ENCODE measurements around the gene AK9. TPM values are rescaled to one million over a fixed set of nuclear protein-coding genes. Genes with fewer than 3 reads are reported as not detected.
"Not testable (repeated sequence)": the region's sequence is repeated elsewhere in the genome, so short reads cannot be mapped to it uniquely, and the experiment has no call there.

The AK9 gene
- total RNA-seq, 5 donors from 2014 or later (not counting 1 experiment from before 2014, with no cell fraction given), result 7.9 to 12.6 (median 10.2) TPM

DNA sequence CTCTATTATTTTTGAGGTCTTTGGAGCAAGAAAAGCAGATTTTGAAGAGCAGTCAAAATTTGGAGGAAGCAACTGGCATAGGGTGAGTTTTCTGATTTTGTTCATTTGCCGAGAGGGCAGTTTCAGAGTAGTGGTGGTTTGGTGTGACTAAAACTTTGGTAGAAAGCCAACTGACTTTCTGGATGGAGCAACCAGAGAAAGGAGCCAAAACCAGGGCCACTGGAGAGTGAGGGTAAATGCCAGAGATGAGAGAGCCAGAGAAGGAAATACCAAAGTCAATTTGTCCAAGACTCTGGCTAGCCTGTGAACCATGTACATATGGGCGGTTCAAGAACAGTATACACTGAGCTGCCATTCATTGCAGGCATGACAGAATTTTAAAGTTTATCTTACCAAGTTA is 167.5 kb downstream of the AK9 start:
- Mint-ChIP-seq H3K27me3 (no peaks in the 10 kb centered on the region), H3K4me1 (no peaks in the 10 kb centered on the region), H3K27ac (no peak overlapping the region), H3K36me3 (peaks cover 6% of the 10 kb centered on the region), H3K4me3 (no peak overlapping the region), H3K9me3 (peaks cover 0 to 7% (median 0%) of the 10 kb centered on the region in 3 donors)
- ChIA-PET POLR2A (no interaction called here), CTCF (no interaction called here)
- H3K27ac ChIP-seq (ENCODE audit: low read length), result no peak overlapping the region
- ATAC-seq (replicated peaks in 1 of 4), result no peak
- no peaks in the 10 kb centered on the region for H3K9me3 ChIP-seq
- H3K36me3 ChIP-seq (ENCODE audit: control insufficient read depth in 2 of 2, extremely low read depth in 1 of 2, insufficient read depth in 1 of 2, low read length in 1 of 2), result no peaks in the 10 kb centered on the region
- WGBS (ENCODE audit: insufficient coverage), result 90% methylated on average over 1 of the region's 2 CpGs
- DNase-seq, result no peak
- H3K4me3 ChIP-seq (ENCODE audit: control insufficient read depth in 1 of 2, extremely low read depth in 1 of 2, low read length in 1 of 2), result no peak overlapping the region
- H3K4me1 ChIP-seq (ENCODE audit: control insufficient read depth in 1 of 2, extremely low read depth in 1 of 2, insufficient read depth in 2 of 2, low read length in 2 of 2), result no peaks in the 10 kb centered on the region
- no peaks in the 10 kb centered on the region for H3K27me3 ChIP-seq (replicated peaks in 1 of 2; ENCODE audit: control insufficient read depth in 2 of 2, extremely low read depth in 1 of 2, insufficient read depth in 2 of 2, low read length in 1 of 2)

DNA sequence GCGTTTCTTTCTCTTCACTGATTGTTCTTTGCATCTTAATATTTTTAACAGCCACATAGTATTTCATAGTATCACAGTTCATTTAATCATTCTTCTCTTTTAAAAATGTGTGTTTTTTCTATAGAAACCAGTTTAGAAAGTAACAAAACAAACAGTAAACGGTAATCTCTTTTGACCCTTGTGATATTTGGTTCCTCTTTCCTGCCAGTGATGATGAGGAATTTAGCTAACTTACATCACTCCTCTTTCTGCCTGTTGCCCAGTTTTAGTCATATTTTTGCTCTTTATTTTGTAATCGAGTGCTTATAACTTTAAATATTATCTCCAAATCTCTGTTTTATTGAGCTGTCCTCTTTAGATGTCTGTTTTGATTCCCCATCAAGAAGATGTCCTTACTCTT is 169.9 kb downstream of the AK9 start:
- no CpG with 5 or more reads among the region's 3 CpGs for WGBS (ENCODE audit: insufficient coverage)
- Histone ChIP-seq H3K27ac (ENCODE audit: low read length) (no peak overlapping the region), H3K9me3 (no peaks in the 10 kb centered on the region), H3K36me3 (ENCODE audit: control insufficient read depth in 2 of 2, extremely low read depth in 1 of 2, insufficient read depth in 1 of 2, low read length in 1 of 2) (no peaks in the 10 kb centered on the region), H3K4me3 (ENCODE audit: control insufficient read depth in 1 of 2, extremely low read depth in 1 of 2, low read length in 1 of 2) (no peak overlapping the region), H3K27me3 (replicated peaks in 1 of 2; ENCODE audit: control insufficient read depth in 2 of 2, extremely low read depth in 1 of 2, insufficient read depth in 2 of 2, low read length in 1 of 2) (no peaks in the 10 kb centered on the region), H3K4me1 (ENCODE audit: control insufficient read depth in 1 of 2, extremely low read depth in 1 of 2, insufficient read depth in 2 of 2, low read length in 2 of 2) (peaks cover 4 to 11% of the 10 kb centered on the region in 2 experiments)
- no peaks in the 10 kb centered on the region for H3K27me3 Mint-ChIP-seq
- peaks cover 12 to 14% (median 13%) of the 10 kb centered on the region in 3 donors for H3K4me1 Mint-ChIP-seq
- DNase-seq, result no peak
- POLR2A ChIA-PET, result interaction anchor here in 1 of 2 donors (0.6 kb wide), 1 partner anchor 1697 kb away, joined by 3 read pairs; the partner anchor contains the start of gene SCML4
- peaks cover 0 to 7% (median 0%) of the 10 kb centered on the region in 3 donors for H3K9me3 Mint-ChIP-seq
- no peak for ATAC-seq (replicated peaks in 1 of 4)
- no peak overlapping the region for H3K27ac Mint-ChIP-seq
- H3K4me3 Mint-ChIP-seq, result no peak overlapping the region
- peaks cover 6% of the 10 kb centered on the region for H3K36me3 Mint-ChIP-seq
- CTCF ChIA-PET, result no interaction called here

DNA sequence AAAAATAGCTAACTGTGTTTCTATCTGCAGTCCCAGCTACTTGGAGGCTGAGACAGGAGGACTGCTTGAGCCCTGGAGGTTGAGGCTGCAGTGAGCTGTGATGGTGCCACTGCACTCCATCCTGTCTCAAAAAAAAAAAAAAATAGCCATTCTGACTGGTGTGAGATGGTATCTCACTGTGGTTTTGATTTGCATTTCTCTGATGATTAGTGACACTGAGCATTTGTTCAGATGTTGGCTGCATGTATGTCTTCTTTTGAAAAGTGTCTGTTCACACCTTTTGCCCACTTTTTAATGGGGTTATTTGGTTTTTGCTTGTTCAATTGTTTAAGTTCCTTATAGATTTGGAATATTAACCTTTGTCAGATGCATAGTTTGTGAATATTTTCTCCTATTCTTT is 171.4 kb downstream of the AK9 start:
- H3K36me3 ChIP-seq (ENCODE audit: control insufficient read depth in 2 of 2, extremely low read depth in 1 of 2, insufficient read depth in 1 of 2, low read length in 1 of 2); H3K4me3 ChIP-seq (ENCODE audit: control insufficient read depth in 1 of 2, extremely low read depth in 1 of 2, low read length in 1 of 2); H3K36me3 Mint-ChIP-seq; DNase-seq; H3K27me3 Mint-ChIP-seq; ATAC-seq (replicated peaks in 1 of 4); H3K4me3 Mint-ChIP-seq; H3K27me3 ChIP-seq (replicated peaks in 1 of 2; ENCODE audit: control insufficient read depth in 2 of 2, extremely low read depth in 1 of 2, insufficient read depth in 2 of 2, low read length in 1 of 2); H3K9me3 Mint-ChIP-seq; POLR2A ChIA-PET; H3K27ac Mint-ChIP-seq; H3K27ac ChIP-seq (ENCODE audit: low read length); H3K9me3 ChIP-seq: not testable (repeated sequence)
- CTCF ChIA-PET, result interaction anchor here (0.6 kb wide), 2 partner anchors 520 to 1430 kb away, joined by 3 to 6 read pairs; no protein-coding TSS in a partner anchor
- peaks cover 26 to 28% (median 27%) of the 10 kb centered on the region in 3 donors for H3K4me1 Mint-ChIP-seq
- H3K4me1 ChIP-seq (ENCODE audit: control insufficient read depth in 1 of 2, extremely low read depth in 1 of 2, insufficient read depth in 2 of 2, low read length in 2 of 2), result peaks cover 6 to 18% of the 10 kb centered on the region in 2 experiments

DNA sequence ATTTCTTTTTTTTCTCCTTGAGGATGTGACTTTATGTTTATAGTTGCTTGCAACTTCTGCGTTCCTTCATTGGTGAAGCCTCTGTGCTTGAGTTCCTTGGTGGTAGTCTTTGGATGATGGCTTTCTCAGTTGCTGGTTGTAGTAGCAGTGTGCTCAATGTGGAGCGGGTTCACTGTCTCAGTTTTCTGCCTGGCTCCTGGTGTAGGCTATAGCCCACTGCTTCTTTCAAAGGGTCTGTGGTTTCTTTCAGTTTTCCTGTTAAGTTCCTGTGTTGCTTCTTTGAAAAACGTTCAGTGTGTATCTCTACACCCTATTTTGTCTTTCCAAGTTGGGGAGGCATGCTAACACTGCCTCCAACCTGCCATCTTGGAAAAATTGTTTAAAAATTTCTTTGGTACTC is 174.1 kb downstream of the AK9 start:
- Histone ChIP-seq H3K27ac (ENCODE audit: low read length) (no peak overlapping the region), H3K4me1 (ENCODE audit: control insufficient read depth in 1 of 2, extremely low read depth in 1 of 2, insufficient read depth in 2 of 2, low read length in 2 of 2) (peaks cover 6 to 18% of the 10 kb centered on the region in 2 experiments), H3K36me3 (ENCODE audit: control insufficient read depth in 2 of 2, extremely low read depth in 1 of 2, insufficient read depth in 1 of 2, low read length in 1 of 2) (no peaks in the 10 kb centered on the region), H3K4me3 (ENCODE audit: control insufficient read depth in 1 of 2, extremely low read depth in 1 of 2, low read length in 1 of 2) (no peak overlapping the region), H3K9me3 (no peaks in the 10 kb centered on the region), H3K27me3 (replicated peaks in 1 of 2; ENCODE audit: control insufficient read depth in 2 of 2, extremely low read depth in 1 of 2, insufficient read depth in 2 of 2, low read length in 1 of 2) (no peaks in the 10 kb centered on the region)
- Mint-ChIP-seq H3K9me3 (no peaks in the 10 kb centered on the region), H3K27ac (peak overlapping the region; percentile 31 to 50), H3K4me3 (peak overlapping the region; percentile 6 to 77 (median 72)), H3K4me1 (peaks cover 27 to 28% (median 28%) of the 10 kb centered on the region in 3 donors), H3K27me3 (no peaks in the 10 kb centered on the region), H3K36me3 (no peaks in the 10 kb centered on the region)
- DNase-seq (peak in 1 of 35 experiments; percentile 15), ATAC-seq (replicated peaks in 1 of 4) (peak in 1 of 4 experiments; percentile 71)
- WGBS (ENCODE audit: insufficient coverage), result no CpG with 5 or more reads among the region's 3 CpGs
- ChIA-PET CTCF (no interaction called here), POLR2A (no interaction called here)

DNA sequence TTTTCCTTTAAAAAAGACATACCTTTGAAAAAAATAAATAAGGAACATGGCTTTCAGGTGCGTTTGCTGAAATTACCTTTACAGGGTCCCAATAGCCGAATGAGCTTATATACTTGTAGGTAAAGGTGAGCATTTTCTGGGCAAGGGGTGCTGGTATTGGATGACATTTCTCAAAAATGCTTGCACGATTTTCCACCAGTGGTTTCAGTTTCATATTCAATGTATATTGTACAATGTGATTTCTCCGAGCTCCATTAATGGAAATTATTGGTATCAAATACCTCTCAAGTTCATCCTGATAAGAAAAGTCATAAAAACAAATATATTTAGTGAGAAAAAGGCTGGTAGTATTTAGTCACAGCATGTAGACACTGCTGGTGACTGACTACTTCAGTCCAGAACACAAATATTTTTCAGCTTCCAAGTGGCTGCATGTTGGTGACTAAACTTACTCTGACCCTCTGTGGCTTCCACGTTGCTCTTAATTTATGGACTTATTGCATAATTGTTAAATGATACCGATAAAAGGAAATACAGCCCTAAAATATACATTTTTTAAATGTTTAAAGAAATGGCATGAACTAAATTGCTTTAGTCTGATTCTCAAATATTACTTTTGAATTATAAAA is 175.1 kb downstream of the AK9 start:
- Histone ChIP-seq H3K9me3 (no peaks in the 10 kb centered on the region), H3K4me3 (ENCODE audit: control insufficient read depth in 1 of 2, extremely low read depth in 1 of 2, low read length in 1 of 2) (peak overlapping the region in 1 of 2 donors; percentile 43), H3K27ac (ENCODE audit: low read length) (peak overlapping the region; percentile 27), H3K27me3 (replicated peaks in 1 of 2; ENCODE audit: control insufficient read depth in 2 of 2, extremely low read depth in 1 of 2, insufficient read depth in 2 of 2, low read length in 1 of 2) (no peaks in the 10 kb centered on the region), H3K4me1 (ENCODE audit: control insufficient read depth in 1 of 2, extremely low read depth in 1 of 2, insufficient read depth in 2 of 2, low read length in 2 of 2) (peaks cover 6 to 18% of the 10 kb centered on the region in 2 experiments), H3K36me3 (ENCODE audit: control insufficient read depth in 2 of 2, extremely low read depth in 1 of 2, insufficient read depth in 1 of 2, low read length in 1 of 2) (no peaks in the 10 kb centered on the region)
- peak in 1 of 35 experiments; percentile 31 for DNase-seq
- no peaks in the 10 kb centered on the region for H3K9me3 Mint-ChIP-seq
- WGBS (ENCODE audit: insufficient coverage), result 37% methylated on average over 2 of the region's 6 CpGs
- no peaks in the 10 kb centered on the region for H3K36me3 Mint-ChIP-seq
- POLR2A ChIA-PET, result interaction anchor here in 1 of 2 donors (0.5 kb wide), 1 partner anchor 24 kb away, joined by 3 read pairs; no protein-coding TSS in a partner anchor
- H3K4me3 Mint-ChIP-seq, result peak overlapping the region; percentile 72 to 77 (median 75)
- CTCF ChIA-PET, result interaction anchor here (0.7 to 1.3 kb wide), 5 partner anchors 13 to 875 kb away, joined by 3 to 6 read pairs (median 4); no protein-coding TSS in a partner anchor
- ATAC-seq (replicated peaks in 1 of 4), result no peak
- H3K27ac Mint-ChIP-seq, result peak overlapping the region in 1 of 2 donors; percentile 53
- peaks cover 27 to 28% (median 28%) of the 10 kb centered on the region in 3 donors for H3K4me1 Mint-ChIP-seq
- H3K27me3 Mint-ChIP-seq, result no peaks in the 10 kb centered on the region

DNA sequence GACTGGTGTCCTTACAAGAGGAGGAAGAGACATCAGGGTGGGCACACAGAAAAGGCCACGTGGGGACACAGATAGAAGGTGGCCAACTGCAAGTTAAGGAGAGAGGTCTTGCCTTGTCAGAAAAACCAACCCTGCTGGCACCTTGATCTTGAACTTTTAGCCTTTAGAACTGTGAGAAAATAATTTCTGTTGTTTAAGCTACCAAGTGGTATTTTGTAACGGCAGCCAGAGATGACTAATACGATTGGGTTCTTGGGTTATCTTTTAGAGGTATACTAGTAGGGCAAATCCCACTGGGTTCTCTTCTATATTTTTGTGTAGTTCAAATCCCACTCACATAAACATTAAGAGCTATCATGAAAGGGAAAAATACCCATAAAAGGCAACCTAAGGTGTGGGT is 176.1 kb downstream of the AK9 start:
- Histone ChIP-seq H3K27me3 (replicated peaks in 1 of 2; ENCODE audit: control insufficient read depth in 2 of 2, extremely low read depth in 1 of 2, insufficient read depth in 2 of 2, low read length in 1 of 2) (no peaks in the 10 kb centered on the region), H3K36me3 (ENCODE audit: control insufficient read depth in 2 of 2, extremely low read depth in 1 of 2, insufficient read depth in 1 of 2, low read length in 1 of 2) (no peaks in the 10 kb centered on the region), H3K4me3 (ENCODE audit: control insufficient read depth in 1 of 2, extremely low read depth in 1 of 2, low read length in 1 of 2) (no peak overlapping the region), H3K9me3 (no peaks in the 10 kb centered on the region), H3K27ac (ENCODE audit: low read length) (no peak overlapping the region), H3K4me1 (ENCODE audit: control insufficient read depth in 1 of 2, extremely low read depth in 1 of 2, insufficient read depth in 2 of 2, low read length in 2 of 2) (peaks cover 6 to 18% of the 10 kb centered on the region in 2 experiments)
- H3K4me3 Mint-ChIP-seq, result peak overlapping the region; percentile 72 to 77 (median 75)
- H3K9me3 Mint-ChIP-seq, result no peaks in the 10 kb centered on the region
- ChIA-PET CTCF (interaction anchor here (1.1 to 1.3 kb wide), 4 partner anchors 14 to 876 kb away, joined by 3 to 6 read pairs (median 4); no protein-coding TSS in a partner anchor), POLR2A (no interaction called here)
- no peaks in the 10 kb centered on the region for H3K27me3 Mint-ChIP-seq
- ATAC-seq (replicated peaks in 1 of 4), result no peak
- no peaks in the 10 kb centered on the region for H3K36me3 Mint-ChIP-seq
- WGBS (ENCODE audit: insufficient coverage), result no CpG with 5 or more reads among the region's 3 CpGs
- DNase-seq, result no peak
- H3K4me1 Mint-ChIP-seq, result peaks cover 27 to 28% (median 28%) of the 10 kb centered on the region in 3 donors
- H3K27ac Mint-ChIP-seq, result peak overlapping the region; percentile 17 to 75
